Right lobe of liver (tissue), 4 donors: ENCODE measurements around the gene CACNA2D3.

Experiments used
- POLR2A ChIP-seq: fragments of 450-650 bp; IDR thresholded peaks from one replicate; pipeline ENCODE4 v1.6.1; 2017; ENCODE audit warnings: antibody characterized with exemption, mild to moderate bottlenecking
- TF ChIP-seq, protein P1 (sequence below), 4 donors: fragments of 200-600 bp in 3 of 4; fragments of 450-650 bp in 1 of 4; IDR thresholded peaks; one replicate each; pipeline versions ENCODE4 v1.5.1 to v1.8.0; 2016 to 2022; ENCODE audit warnings: antibody characterized with exemption in 4 of 4, mild to moderate bottlenecking in 2 of 4
- donor health status: DM: no; HTN: no; CAD: no.
- donor health status: DM: no; HTN: no; CAD: no.
- donor health status: DM: no; HTN: yes; CAD: no.

DNA sequence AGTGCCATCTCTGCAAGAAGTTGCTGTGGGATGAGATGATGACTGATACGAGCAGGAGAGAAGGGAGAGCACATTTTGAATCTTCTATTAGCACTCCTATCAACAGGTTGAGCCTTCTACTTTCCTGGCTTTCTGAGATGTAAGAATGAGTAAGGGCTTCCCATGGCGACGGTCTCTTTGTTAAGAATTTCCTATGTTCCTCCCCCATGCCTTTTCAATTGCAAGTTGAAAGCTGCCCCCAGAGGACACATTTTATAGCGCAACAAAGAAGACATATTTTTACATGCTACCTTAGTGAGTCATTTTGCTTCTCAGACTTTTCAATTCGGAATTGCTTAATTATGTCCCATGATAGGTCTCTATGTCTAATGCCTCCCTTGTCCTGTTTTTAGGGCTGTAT is 876.8 kb downstream of the CACNA2D3 start:
- TF ChIP-seq, protein P1, sequence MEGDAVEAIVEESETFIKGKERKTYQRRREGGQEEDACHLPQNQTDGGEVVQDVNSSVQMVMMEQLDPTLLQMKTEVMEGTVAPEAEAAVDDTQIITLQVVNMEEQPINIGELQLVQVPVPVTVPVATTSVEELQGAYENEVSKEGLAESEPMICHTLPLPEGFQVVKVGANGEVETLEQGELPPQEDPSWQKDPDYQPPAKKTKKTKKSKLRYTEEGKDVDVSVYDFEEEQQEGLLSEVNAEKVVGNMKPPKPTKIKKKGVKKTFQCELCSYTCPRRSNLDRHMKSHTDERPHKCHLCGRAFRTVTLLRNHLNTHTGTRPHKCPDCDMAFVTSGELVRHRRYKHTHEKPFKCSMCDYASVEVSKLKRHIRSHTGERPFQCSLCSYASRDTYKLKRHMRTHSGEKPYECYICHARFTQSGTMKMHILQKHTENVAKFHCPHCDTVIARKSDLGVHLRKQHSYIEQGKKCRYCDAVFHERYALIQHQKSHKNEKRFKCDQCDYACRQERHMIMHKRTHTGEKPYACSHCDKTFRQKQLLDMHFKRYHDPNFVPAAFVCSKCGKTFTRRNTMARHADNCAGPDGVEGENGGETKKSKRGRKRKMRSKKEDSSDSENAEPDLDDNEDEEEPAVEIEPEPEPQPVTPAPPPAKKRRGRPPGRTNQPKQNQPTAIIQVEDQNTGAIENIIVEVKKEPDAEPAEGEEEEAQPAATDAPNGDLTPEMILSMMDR (IDR thresholded peaks at IDR 0.05), result peak in 1 of 4 donors; percentile 3
- TF ChIP-seq POLR2A, result no peak
